Measurements from ENCODE around the gene CYTH4. TPM values are rescaled to one million over a fixed set of nuclear protein-coding genes. Genes with fewer than 3 reads are reported as not detected.

Gene CYTH4
- total RNA-seq, 1 experiment from 2014 or later = not detected

DNA sequence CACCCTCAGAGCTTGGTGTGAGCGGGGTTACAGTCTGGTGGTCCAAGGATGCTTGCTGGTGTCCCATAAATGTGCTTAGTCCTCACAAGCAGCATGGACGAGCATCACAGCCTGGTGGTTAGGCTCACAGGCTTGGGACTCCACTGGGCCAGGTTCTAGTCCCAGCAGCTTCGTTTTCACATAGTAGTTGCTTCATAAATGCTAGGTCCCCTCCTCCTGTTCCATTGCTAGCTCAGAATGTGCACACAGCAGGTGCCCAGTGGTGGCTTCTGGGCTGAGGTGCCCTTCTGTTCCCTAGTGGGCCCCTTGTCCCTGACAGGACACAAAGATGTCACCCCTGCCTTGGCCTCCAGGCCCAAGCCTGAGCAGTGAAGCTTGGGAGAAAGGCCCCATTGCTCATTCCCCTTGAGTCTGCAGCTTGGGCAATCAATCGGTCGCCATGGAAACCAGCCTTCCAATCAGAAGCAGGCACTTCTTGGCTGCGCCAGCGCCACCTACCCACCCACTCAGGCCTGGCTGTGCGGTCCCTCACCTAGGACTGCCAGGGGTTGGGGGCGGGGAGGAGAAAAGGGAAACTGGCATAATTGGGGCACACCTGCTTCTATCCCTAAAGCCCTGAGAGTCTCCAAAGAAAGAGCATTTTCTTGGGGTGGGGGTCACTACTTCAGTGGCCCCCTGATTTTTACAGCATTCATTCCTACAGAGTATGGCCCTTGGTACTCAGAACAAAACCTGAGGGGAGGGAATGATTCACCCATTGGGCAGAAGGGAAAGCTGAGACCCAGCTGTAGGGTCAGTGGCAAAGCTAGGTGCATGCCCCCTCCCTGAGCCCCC is 48.1 kb downstream of the CYTH4 start:
- H3K79me2 ChIP-seq (ENCODE audit: low read depth) = no peaks in the 10 kb centered on the region
- H3K27ac ChIP-seq = peak overlapping the region; percentile 99
- no peak for TF ChIP-seq EZH2 (IDR thresholded peaks at IDR 0.05; ENCODE audit: low read depth)
- TF ChIP-seq, protein P1, sequence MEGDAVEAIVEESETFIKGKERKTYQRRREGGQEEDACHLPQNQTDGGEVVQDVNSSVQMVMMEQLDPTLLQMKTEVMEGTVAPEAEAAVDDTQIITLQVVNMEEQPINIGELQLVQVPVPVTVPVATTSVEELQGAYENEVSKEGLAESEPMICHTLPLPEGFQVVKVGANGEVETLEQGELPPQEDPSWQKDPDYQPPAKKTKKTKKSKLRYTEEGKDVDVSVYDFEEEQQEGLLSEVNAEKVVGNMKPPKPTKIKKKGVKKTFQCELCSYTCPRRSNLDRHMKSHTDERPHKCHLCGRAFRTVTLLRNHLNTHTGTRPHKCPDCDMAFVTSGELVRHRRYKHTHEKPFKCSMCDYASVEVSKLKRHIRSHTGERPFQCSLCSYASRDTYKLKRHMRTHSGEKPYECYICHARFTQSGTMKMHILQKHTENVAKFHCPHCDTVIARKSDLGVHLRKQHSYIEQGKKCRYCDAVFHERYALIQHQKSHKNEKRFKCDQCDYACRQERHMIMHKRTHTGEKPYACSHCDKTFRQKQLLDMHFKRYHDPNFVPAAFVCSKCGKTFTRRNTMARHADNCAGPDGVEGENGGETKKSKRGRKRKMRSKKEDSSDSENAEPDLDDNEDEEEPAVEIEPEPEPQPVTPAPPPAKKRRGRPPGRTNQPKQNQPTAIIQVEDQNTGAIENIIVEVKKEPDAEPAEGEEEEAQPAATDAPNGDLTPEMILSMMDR (conservative IDR thresholded peaks at IDR 0.05) = peak; percentile 72
- H3K4me3 ChIP-seq = peak overlapping the region; percentile 1; the same call in 1 of the 2 replicates
- no peaks in the 10 kb centered on the region for H3K9me2 ChIP-seq (ENCODE audit: insufficient read depth)
- peak; percentile 82 to 94 for DNase-seq
- BruUV-seq (replicated peaks) = no TSS peak
- H3K27me3 ChIP-seq (ENCODE audit: insufficient read depth, low read depth) = no peaks in the 10 kb centered on the region
- H3K4me1 ChIP-seq (replicated peaks; ENCODE audit: insufficient read depth) = peaks cover 78% of the 10 kb centered on the region
- no peaks in the 10 kb centered on the region for H3K9me3 ChIP-seq (ENCODE audit: insufficient read depth, low read depth)
- POLR2A ChIA-PET (ENCODE audit: unreplicated experiment) = no interaction called here
- H2AFZ ChIP-seq = no peak overlapping the region
- intact Hi-C loops (cut with micrococcal nuclease; ENCODE audit: unreplicated experiment) = no loop called here
- H3K36me3 ChIP-seq (ENCODE audit: low read depth) = no peaks in the 10 kb centered on the region
- H4K20me1 ChIP-seq (ENCODE audit: insufficient read depth) = no peaks in the 10 kb centered on the region
- CTCF ChIA-PET = no interaction called here
- peak overlapping the region; percentile 73 for H3K4me2 ChIP-seq
- peaks cover 63% of the 10 kb centered on the region for H3F3A ChIP-seq (ENCODE audit: insufficient read depth, low read depth)

DNA sequence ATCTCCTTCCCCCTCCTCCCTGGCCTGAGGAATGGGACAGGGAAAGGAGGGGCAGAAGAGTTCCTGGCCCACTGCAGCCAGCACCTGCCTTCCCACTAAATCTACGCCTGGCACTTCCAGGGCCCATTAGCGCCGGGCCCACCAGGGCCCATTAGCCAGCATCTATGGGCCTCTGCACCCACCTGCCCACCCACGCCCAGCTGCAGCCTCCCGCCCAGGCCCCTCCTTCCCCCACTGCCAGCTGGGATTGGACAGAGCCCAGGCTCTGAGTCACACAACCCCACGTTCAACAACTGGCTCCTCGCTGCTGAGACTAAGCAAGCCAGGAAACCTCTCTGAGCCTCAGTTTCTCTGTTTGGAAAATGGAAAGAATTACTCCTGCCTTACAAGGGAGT is 48.7 kb downstream of the CYTH4 start:
- CTCF ChIA-PET = interaction anchor here (0.9 kb wide), 1 partner anchor 15 kb away, joined by 3 read pairs; no protein-coding TSS in a partner anchor
- peaks cover 65% of the 10 kb centered on the region for H3F3A ChIP-seq (ENCODE audit: insufficient read depth, low read depth)
- intact Hi-C loops (cut with micrococcal nuclease; ENCODE audit: unreplicated experiment) = no loop called here
- peaks cover 78% of the 10 kb centered on the region for H3K4me1 ChIP-seq (replicated peaks; ENCODE audit: insufficient read depth)
- H3K27ac ChIP-seq = peak overlapping the region; percentile 99
- BruUV-seq (replicated peaks) = no TSS peak
- no peaks in the 10 kb centered on the region for H3K79me2 ChIP-seq (ENCODE audit: low read depth)
- no peaks in the 10 kb centered on the region for H3K9me3 ChIP-seq (ENCODE audit: insufficient read depth, low read depth)
- no peak overlapping the region for H2AFZ ChIP-seq
- no peak overlapping the region for H3K4me3 ChIP-seq
- no peak for TF ChIP-seq EZH2 (IDR thresholded peaks at IDR 0.05; ENCODE audit: low read depth)
- TF ChIP-seq, protein P1 (conservative IDR thresholded peaks at IDR 0.05) = no peak
- no peak for DNase-seq
- no peaks in the 10 kb centered on the region for H3K9me2 ChIP-seq (ENCODE audit: insufficient read depth)
- no peaks in the 10 kb centered on the region for H4K20me1 ChIP-seq (ENCODE audit: insufficient read depth)
- no peaks in the 10 kb centered on the region for H3K27me3 ChIP-seq (ENCODE audit: insufficient read depth, low read depth)
- POLR2A ChIA-PET (ENCODE audit: unreplicated experiment) = no interaction called here
- no peaks in the 10 kb centered on the region for H3K36me3 ChIP-seq (ENCODE audit: low read depth)
- peak overlapping the region; percentile 73 for H3K4me2 ChIP-seq

DNA sequence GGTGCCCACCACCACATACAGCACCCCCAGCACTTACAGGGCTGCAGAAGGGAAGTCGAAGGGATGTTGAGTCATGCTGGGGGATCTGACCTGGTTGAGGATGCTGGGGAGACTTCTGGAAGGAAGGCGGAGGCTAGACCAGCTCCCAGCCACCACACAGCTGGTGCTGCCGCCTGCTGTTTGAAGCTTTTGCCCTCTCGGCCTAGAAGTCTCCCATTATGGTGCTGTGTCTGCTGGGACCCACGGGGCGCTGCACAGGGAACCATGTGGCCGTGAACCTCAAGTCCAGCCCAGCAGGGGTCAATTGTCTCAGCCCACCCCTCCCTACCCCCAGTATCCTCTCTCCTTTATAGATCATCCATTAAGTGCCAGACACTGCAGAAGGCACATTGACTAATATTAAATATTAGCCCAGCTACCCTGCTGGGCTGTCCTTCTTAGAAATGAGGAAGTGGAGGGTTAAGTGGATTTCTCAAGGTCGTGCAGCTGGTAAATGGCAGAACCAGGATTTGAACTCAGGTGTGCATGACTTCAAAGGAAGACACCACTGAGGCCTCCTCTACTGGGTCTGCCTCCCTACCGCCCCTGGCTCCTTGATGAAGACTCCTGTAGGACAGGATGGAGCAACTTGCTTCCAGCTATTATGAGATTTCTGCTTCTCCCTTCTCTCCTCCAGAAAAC is 49.7 kb downstream of the CYTH4 start:
- Histone ChIP-seq H3K9me2 (ENCODE audit: insufficient read depth) (no peaks in the 10 kb centered on the region), H4K20me1 (ENCODE audit: insufficient read depth) (no peaks in the 10 kb centered on the region), H3F3A (ENCODE audit: insufficient read depth, low read depth) (peaks cover 65% of the 10 kb centered on the region), H3K27ac (peak overlapping the region; percentile 99; the same call in 1 of the 2 replicates), H3K4me1 (replicated peaks; ENCODE audit: insufficient read depth) (peaks cover 78% of the 10 kb centered on the region), H3K9me3 (ENCODE audit: insufficient read depth, low read depth) (no peaks in the 10 kb centered on the region), H3K4me2 (peak overlapping the region; percentile 73; the same call in 1 of the 2 replicates), H3K27me3 (ENCODE audit: insufficient read depth, low read depth) (no peaks in the 10 kb centered on the region), H3K36me3 (ENCODE audit: low read depth) (no peaks in the 10 kb centered on the region), H3K79me2 (ENCODE audit: low read depth) (no peaks in the 10 kb centered on the region), H2AFZ (no peak overlapping the region), H3K4me3 (no peak overlapping the region)
- DNase-seq = no peak
- intact Hi-C loops (cut with micrococcal nuclease; ENCODE audit: unreplicated experiment) = no loop called here
- ChIA-PET CTCF (interaction anchor here (0.9 kb wide), 1 partner anchor 16 kb away, joined by 3 read pairs; no protein-coding TSS in a partner anchor), POLR2A (ENCODE audit: unreplicated experiment) (interaction anchor here (0.5 kb wide), 1 partner anchor 502 kb away, joined by 8 read pairs; no protein-coding TSS in a partner anchor)
- TF ChIP-seq EZH2 (IDR thresholded peaks at IDR 0.05; ENCODE audit: low read depth) = no peak
- TF ChIP-seq, protein P1 (conservative IDR thresholded peaks at IDR 0.05) = no peak
- no TSS peak for BruUV-seq (replicated peaks)
